Astrocyte (in vitro differentiated cells and primary cell): ENCODE measurements around the gene ROGDI.

Experiments used
- EZH2 ChIP-seq: IDR thresholded peaks from 2 replicates; pipeline ENCODE4 v1.6.1; 2012; ENCODE audit warnings: mild to moderate bottlenecking, low read length, inconsistent platforms; ENCODE audit not compliant: insufficient read depth
- TF ChIP-seq, protein P1 (sequence below): IDR thresholded peaks from 2 replicates; pipeline ENCODE4 v1.5.1; 2011; ENCODE audit warnings: low read depth, mild to moderate bottlenecking, inconsistent platforms, low read length, moderate library complexity; ENCODE audit not compliant: insufficient read depth

DNA sequence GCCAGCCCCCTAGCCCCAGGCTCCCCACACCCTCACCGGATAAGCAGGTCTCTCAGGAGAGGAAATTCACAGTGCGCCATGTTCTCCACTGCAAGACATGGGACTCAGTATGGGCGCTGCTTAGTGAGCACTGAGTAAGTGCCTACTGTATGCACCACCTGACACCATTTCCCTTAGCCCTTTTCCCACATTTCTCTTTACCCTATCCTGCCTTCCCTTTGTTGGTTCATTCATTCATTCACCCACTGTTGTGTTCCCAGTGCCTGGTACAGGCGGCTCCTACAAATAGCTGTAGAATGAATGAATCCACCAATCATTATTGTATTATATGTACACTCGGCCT lies 24.4 kb downstream of the ROGDI start:
- TF ChIP-seq, protein P1, sequence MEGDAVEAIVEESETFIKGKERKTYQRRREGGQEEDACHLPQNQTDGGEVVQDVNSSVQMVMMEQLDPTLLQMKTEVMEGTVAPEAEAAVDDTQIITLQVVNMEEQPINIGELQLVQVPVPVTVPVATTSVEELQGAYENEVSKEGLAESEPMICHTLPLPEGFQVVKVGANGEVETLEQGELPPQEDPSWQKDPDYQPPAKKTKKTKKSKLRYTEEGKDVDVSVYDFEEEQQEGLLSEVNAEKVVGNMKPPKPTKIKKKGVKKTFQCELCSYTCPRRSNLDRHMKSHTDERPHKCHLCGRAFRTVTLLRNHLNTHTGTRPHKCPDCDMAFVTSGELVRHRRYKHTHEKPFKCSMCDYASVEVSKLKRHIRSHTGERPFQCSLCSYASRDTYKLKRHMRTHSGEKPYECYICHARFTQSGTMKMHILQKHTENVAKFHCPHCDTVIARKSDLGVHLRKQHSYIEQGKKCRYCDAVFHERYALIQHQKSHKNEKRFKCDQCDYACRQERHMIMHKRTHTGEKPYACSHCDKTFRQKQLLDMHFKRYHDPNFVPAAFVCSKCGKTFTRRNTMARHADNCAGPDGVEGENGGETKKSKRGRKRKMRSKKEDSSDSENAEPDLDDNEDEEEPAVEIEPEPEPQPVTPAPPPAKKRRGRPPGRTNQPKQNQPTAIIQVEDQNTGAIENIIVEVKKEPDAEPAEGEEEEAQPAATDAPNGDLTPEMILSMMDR: no peak
- no peak for TF ChIP-seq EZH2
